Left forelimb (tissue), 1 donor: ENCODE data around the gene SERPINA1.

Experiments used
- DNase-seq: peaks from one replicate; pipeline ENCODE4 v3.0.0-alpha.2; 2018; ENCODE audit warnings: low spot score

SERPINA1 gene

DNA sequence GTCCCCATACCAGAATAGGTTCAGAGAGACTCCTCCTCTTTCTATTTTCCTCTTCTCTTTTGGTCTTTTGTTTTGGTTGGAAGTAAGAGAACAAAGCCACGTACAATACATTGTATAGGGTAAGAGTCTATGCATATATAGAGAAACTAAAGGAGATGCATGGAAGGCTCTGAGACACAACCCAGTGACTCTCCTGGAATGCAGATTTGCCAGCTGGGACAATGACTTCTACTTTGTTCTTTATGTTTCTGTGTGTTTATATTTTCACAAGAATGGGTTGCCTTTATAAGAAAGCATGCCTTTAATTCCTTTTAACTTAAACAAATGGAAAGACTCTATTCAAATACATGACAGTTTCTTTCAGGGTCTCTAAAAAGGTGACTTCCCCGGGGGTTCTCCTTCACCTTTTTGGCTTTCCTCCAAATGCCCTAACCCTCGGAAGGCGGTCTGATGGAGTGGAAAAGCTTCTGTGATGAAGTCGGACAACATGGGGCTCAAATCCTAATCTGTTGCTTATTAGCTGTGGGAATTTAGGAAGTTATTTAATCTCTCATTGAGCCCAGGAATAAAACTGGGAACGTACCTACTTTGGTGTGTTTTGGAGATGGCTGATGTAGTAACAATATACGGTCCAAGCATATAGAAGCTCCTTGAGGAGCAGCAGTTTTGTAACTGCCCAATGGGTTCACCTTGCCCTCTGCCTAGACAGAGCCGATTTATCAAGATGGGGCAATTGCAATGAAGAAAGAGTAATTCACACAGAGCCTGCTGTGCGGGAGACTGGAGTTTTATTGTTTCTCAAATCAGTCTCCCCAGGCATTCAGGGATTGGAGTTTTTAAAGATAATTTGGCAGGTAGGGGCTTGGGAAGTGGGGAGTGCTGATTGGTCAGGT, 9.1 kb upstream of the SERPINA1 start:
- DNase-seq: no peak

DNA sequence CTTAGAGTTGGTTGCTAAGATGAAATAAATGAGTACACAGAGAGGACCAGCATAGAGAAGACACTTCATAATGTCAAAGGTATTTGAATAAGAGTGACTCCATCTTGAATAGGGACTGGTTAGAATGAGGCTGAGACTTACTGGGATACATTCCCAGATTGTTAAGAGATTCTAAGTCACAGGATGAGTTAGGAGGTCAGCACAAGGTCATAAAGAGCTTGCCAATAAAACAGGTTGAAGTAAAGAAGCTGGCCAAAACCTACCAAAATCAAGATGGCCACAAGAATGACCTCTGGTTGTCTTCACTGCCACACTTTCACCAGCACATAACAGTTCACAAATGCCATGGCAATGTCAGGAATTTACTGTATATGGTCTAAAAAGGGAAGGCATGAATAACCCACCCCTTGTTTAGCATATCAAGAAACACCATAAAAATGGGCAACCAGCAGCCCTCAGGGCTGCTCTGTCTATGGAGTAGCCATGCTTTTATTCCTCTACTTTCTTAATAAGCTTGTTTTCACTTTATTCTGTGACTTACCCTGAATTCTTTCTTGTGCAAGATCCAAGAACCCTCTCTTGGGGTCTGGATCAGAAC, 8.3 kb upstream of the SERPINA1 start:
- DNase-seq: no peak

DNA sequence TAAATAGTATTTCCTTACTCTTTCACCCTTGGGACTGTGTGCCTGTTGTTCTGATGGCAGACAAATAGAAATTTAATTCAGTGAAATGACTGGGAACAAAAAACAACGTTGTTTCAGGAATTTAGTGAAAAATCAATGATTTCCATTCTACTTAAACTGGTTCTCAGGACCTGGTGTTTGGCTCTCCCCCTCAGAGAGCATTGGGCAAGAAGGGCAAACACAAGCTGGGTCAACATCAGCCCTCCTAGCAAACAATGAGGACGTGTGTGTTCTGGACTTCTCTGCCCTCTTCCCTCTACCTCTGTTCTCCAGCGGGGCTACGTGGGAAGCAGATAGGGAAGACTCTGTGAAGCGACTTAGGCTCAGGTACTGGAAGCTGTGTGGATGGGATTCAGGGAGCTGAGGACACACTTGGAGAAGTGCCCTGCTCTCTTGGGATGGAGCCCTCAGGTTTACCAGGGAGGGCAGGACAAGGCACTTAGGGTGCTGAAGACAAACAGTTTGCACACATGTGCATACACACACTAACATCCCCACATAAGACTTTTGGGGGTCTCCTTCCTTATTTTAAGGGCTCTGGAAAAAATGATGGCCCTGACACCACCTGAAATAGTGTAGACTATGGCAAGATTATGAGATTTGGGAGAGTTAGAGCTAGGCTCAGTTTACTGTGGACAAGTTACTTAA, 7.6 kb upstream of the SERPINA1 start:
- no peak for DNase-seq

DNA sequence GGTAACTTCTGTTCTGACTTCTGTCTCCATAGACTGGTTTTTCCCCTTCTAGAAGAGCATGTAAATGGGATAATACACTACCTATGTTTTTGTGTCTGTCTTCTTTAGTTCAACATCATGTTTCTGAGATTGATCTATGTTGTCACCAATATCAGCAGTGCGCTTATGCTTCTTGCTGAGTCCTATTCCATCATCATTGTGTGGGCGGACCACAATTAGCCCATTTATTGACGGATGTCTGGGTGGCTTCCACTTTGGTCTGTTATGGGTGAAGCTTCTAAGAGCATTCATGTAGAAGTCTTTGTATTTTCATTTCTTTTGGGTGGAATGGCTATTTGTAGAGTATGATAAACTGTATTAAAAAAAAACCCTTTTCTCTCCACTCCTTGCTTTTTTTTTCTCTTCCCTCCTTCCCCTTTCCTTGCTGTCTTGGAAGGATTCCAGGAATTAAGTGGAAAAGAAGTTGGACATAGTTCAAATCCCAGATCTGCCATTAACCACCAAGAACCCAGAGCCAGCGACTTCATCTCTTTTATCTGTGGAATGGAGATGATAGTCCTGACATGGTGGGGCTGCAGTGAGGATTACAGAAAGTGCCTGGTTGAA, 7.0 kb upstream of the SERPINA1 start:
- DNase-seq: no peak

DNA sequence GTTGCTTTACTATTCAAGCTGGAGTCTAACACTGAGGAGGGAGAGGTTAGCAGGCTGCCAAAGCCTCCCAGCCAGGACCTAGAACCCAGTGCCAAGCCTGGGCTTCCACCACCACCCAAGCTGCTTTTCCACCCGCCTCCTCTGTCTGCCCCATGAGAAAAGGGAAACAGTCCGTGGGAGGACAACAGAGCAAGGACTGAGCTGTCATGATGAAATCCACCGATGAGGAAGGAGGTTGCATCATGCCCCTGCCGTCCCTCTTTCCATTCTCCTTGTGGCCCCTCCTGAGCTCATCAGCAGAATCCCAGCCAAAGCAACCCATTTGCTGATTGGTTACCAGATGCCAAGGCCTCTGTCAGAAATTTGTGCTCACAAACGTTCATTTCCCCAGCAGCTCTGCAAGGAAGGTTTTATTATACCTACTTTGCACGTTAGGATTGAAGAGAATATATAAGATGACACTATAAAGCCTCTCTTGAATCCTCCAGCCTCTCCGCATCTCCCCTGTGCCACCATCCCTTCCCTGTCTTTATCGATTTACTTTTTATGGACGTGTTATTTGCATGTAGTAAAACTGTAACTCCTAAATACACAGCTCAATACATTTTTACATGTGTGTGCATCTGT, 6.3 kb upstream of the SERPINA1 start:
- no peak for DNase-seq

DNA sequence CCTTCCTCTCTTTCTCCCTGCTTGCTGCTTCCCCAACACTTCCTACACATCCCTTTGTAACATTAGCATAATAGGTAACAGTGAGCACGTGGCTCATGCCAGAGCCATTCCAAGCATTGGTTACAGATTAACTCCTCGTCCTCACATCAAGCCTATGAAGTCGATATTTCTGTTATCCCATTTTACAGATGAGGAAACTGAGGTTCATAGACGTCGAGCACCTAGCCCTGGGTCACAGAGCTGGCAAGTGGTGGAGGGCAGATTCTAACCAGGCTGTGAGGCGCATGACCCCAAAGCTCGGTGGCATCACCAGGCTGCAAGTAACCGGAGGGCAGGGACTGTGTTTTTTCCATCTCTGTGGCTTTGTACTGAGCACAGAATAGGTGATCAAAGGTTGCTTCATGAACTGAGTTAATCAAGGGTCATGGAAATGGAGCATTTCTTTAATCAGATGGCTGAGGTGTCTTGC, 5.7 kb upstream of the SERPINA1 start:
- no peak for DNase-seq

DNA sequence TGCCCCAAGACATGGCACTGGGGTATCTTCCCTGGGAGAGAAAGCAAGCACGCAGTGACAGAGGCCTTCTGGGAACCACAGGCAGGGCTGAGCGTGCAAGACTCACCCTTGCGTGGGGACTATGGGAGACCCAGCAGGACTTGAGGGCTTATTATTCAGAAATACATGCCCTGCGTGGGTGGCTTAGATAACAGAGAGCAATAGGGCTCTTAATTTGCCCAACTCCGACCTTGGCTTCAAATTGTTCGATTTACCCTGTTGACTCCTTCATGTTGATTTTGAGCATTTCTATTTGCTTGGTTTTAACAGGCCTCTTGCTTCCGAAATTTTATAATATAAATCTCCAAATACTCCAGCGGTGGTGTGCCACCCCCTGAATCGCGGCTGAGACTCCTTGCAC, 5.1 kb upstream of the SERPINA1 start:
- no peak for DNase-seq

DNA sequence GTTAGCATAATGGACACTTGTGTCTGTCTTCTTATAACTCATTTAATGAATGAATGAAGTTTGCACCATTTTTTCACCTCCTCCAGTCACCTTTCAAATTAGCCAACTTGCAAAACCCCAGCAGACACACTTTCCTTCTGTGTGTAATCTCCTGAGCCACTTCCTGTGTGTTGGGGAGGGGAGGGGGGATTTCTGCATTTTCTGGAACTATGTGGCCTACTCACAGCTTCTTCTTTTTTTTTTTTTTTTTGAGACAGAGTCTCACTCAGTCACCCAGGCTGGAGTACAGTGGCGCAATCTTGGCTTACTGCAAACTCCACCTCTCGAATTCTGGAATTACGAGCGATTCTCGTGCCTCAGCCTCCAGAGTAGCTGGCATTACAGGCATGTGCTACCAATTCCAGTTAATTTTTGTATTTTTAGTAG, 4.1 kb upstream of the SERPINA1 start:
- DNase-seq: no peak

DNA sequence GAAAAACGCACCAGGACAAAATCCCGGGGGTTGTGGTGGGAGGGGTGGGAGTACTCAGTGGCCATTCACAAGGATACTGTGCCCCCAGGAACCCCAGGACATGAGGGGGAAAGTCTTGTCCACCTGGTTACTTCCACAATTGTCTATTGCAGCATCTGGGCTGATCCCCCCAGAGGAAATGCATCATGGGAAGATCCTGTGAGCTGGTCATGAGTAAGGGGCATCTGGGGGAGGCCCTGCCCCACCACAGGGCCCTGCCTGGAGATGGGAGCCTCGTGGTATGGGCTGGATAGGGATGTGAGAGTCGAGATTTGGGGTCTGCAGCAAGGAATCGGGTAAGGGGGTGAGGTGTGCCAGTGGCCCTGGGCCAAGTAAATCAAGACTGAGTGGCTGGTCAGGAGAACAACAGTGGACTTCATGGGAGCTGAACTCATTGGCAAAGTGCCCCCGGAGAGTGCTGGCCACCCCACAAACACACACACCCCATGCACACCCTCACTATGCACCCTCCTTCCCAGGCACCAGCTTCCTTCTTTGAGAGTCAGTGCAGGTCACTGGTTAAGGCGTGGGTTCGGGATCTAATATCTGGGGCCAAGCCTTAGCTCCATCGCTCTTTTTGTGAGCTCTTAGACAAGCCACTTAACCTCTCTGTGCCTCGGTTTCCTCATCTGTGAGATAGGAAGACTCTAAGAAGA, 3.0 kb upstream of the SERPINA1 start:
- DNase-seq: no peak

DNA sequence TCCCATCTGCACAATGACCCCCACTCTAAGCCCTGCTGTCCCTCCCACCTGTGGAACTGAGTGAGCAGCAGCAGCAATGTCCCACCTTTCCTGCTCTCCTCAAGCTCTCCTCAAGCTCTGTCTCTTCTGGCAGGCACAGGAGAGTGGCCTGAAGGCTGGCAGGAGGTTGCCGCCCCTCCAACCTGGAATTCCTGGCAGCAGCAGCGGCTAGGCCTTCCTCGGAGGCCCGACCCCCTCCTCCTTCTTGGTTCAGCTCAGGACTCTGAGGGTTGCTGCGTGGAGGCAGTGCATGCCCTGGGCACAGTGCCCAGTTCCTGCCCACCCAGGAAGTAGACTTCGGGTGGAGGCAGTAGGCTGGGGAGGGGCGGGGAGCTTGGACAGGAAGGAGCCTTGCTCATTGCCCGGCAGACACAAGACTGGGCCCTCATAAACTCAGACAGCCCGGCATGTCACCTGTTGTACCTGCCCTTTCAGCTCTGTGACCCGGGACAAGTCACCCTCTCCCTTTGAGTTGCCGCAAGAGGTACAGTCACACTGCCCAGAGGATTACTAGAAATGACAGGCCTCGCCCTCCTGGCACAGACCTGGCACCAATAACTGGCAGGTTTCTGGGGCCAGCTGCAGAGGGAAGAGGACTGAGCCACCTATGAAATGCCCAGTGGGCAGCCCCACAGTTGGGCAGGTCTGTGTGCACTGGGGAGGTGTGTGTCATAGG, 2.1 kb upstream of the SERPINA1 start:
- no peak for DNase-seq

DNA sequence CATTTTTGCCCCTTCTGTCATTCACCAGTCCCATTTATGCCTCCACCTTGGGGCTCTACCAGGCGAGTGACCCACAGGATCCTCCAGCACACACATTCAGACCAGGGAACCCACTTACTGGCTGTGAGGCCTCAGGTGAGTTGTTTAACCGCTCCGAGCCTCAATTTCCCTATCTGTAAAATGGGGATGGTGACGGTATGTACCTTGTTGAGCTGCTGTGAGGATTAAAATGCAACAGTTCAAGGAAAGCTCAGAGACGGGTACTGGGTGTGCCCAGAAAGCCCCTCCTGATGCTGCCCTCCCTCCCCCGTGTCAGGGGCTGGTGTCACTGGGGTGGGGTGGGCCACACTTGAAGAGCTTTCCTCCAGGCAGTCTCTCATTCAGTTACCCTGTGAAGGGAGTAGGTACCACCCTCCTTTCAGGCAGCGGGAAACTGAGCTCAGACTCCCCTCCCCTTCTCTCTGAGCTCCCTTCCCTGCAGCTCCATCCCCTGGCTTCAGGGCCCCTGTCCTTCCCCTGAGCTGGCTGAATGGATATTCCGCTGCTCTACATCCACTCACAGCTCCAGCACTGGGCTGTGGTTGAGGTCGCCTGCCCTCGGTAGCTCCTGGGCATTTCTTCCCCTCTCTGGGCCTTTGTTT, 1.4 kb upstream of the SERPINA1 start:
- DNase-seq: no peak

DNA sequence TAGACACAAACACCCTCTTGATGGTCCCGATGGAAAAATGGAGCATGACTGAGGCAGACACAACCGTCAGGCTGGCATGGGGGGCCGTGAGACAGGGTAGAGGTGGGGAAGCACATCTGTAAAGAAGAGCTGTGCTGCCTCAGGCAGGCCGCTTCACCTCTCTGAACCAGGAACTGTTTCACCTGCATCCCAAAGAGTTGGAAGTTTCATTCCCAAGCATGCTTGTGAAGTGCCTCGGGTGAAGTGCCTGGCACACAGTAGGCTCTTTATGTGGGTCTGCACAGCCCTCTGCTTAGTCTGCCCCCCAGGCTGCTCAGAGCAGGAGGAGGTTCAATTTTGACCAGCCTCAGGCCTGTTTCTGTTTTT, 685 bp upstream of the SERPINA1 start:
- no peak for DNase-seq

DNA sequence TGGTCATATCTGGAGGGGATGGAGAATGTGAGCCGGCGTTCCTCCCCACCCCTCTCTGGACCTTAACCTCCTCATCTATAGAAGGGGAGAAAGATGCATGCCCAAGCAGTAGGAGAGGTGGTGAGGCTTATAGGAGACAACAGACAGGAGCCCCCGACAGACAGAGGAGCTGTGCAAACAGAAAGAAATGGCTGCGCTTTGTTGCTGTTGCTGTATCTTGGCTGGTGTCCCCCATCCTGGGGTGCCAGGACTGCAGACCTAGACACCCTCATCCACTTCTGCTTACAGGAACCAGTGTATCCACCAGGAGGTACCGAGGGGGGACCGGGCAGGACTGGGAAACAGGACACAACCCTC, 397 bp downstream of the SERPINA1 start:
- DNase-seq: no peak

DNA sequence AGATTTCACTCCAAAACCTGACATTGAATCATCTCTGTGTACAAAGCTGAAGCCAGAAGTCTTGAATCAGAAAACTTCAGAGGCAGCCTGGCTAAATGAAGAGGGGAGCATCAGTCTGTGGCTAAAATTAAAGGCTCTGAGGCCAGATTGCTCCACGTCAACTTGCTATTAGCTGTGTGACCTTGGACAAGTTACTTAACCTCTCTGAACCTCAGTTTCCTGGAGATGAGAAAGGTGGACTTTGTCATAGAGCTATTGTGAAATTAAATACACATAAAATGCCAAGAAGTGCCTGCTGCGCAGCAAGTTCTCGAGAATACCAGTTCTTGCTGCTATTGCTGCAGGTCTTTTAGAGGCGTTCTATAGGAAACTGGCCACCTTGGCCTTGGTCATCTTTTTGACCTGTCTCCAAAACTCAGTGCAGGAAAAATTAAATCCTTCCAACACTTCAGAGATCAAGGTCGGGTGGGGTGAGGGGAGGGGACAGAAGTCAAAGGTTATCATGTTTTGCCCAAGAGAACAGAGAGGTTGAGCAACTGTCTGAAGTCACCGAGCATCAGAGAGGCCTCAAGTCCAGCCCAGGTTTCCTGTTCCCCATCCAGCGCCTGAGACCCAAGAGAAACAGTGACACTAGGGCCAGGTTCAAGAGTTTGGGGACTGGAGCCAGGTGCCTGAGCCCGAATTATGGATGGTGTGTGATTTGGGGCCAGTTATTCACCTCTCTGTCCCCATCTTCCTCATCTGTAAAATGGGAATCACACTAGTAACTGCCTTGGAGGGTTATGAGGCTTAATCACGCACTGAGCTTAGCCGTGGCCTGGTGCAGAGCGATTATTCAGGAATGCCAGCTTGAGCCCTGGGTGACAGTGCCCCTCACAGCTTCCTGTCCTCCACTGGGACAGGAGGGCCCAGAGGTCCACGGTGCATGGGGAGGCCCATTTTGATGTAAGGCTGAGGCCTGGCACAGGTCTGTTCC, 1.1 kb downstream of the SERPINA1 start:
- no peak for DNase-seq

DNA sequence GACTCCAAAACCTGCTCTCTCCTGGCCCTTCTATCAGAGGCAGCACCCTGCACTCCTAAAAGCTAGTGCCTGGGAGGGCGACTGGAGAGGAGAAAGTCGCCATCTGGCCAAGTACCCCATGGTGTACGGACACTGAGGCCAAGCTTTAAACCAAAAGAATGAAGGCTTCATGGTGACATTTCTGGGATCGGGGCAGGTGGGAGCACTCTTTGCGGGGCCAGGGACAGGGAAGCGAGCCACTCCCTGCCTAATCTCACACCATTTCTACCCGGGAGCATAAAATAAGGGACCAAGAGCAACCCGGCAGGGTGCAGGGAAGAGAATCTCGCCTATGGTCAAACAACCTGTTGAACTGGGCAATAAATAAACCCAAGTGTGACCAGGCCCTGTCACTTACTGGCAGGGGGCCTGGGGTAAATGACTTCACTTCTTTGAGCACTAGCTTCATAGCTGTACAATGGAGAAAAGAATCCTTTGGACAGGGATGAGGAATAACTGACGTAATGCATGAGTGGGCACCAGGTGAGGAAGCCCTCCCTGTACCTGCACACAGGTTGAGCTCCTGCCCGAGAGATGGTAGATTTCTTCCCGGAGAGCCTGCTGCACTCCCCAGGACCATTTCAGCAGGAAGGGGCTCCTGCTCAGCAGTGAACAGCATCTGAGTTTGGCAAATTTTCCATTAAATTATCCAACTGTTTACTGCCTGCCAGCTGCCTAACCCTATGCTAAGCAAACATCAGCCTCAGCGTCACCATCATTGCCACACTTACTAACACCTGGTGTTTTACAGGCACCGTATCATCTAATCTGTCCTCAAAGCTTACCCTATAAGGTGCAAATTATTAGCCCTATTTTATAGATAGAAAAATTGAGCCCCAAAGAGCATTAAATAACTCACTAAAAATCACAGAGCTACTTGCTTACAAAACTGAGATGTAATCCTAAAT, 2.0 kb downstream of the SERPINA1 start:
- DNase-seq: peak; percentile 48

DNA sequence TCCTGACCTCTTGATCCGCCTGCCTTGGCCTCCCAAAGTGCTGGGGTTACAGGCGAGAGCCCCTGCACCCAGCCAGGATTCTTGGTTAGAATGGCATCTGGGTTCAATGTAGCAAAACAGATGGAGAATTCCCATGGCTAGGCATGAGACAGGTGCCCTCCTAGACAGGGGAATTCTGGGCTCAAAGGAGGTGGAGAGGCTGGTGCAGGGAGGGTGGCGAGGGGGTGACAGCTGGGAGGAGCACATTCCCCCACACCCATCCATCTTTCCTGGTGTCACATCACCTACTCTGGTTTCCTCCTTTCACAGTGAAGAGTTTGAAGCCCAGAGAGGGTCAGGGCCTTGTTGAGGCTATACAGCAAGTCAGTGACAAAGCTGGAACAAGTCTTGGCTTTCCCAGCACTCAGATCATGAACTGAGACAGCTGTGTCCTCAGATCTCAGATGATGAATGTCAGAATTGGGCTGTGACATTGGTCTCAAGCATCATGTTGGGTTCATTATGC, 2.8 kb downstream of the SERPINA1 start:
- DNase-seq: peak; percentile 55

DNA sequence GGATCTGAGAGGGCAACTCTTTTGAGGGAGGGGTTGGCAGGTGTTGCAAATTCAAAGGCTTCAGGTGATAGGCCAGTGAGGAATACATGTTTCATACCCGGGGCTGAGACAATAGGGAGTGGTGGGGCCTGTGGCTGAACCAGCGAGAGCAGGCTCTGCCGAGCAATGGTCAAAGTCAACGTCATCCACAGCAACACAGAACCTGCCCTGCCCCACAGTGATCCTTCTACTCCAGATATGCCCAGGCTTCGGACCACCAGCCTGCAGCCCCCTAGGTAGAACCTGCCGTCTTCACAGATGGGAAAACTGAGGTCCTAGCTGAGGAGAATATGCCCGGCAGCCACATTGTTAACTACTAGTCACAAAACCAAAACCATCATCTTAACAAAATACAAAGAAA, 4.1 kb downstream of the SERPINA1 start:
- DNase-seq: peak; percentile 45

DNA sequence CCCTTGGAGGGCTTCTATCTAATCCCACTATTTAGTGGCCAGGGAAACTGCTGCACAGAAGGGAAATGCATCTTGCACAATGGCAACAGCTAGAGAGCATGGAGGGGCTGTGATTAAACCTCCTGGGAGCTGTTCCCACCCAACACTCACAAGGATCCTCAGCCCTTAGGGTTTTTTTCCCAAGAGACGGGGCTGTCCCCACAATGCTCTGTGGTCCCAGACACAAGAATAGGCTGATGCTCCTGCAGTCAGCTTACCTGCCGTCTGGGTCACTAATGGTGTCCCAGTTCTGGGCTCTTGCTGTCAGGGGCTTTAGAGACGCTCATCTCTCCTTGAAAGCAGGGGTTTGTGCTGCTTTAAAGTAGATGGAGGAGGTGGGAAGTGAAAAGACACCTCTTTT, 4.6 kb downstream of the SERPINA1 start:
- DNase-seq: peak; percentile 28
